Activated CD8-positive, alpha-beta memory T cell treated with anti-CD3 and anti-CD28 coated beads, Interleukin-2, amount 50 U/mL, for 24 hours (primary cell): ENCODE results near the gene OLR1.
"Not testable (repeated sequence)": the region's sequence is repeated elsewhere in the genome, so short reads cannot be mapped to it uniquely, and the experiment has no call there.

Experiments used
- DNase-seq: peaks from one replicate; pipeline ENCODE4 v3.0.0-alpha.2; 2020; ENCODE audit errors: extremely low read depth

OLR1 gene

DNA sequence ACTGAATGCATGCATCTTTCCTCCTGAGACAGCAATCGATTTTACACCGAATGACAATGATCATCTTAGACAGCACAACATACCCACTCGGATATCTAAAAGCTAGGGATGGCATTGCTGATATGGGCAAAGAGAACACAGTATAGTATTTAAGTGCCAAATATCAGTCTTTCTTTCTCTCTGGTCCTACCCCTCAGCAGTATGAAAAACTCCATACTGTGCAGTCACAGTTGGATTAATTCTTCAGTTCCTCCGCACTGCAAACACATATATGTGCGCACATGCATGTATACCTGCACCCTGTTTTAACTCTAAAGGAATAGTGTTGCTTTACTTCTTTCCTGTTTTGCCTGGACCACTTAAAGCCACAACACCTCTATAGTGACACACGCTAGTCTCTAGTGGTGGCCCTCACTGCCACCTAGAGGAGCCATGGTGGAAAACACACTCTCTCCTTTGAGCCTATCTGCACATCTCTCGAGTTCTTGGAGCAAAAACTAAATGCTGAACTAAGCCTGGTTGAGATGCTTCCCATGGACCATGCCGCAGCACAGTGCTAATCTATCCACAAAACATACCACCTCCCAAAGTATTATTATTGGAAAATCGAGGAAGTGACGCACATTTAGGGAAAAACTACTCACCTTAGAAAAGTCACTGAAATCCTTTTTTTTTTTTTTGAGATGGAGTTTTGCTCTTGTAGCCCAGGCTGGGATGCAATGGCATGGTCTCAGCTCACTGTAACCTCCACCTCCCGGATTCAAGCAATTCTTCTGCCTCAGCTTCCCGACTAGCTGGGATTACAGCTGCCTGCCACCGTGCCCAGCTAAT, 18.8 kb upstream of the OLR1 start:
- DNase-seq: no peak

DNA sequence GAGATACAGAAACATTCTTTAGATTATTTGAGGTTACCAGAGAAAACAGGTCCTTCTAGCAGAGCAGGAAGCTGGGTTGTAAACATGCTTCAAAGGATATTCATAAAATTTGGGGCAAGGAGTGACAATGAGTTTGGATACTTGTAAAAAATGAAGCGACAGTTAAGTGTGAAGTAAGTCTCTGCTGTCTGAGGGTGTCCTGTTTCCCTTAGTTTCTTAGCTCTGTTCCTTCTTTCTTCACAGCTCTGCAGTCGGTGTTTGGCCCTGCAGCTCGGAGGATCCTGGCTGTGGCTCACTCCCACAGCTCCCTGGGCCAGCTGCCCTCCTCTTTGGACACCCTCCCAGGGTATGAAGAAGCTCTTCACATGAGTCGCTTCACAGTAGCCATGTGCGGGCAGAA, 17.7 kb upstream of the OLR1 start:
- no peak for DNase-seq

DNA sequence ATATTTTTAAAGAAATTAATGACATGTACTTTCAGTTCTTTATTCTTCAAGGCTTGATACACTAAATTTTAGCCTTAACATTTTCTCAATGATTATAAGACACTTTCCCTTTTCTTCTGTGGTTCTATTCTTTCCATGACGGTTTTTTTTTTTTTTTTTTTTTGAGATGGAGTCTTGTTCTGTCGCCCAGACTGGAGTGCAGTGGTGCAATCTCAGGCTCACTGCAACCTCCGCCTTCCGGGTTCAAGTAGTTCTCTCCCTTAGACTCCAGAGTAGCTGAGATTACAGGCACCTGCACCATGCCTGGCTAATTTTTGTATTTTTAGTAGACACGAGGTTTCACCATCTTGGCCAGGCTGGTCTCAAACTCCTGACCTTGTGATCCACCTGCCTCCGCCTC, 15.0 kb upstream of the OLR1 start:
- DNase-seq: not testable (repeated sequence)

DNA sequence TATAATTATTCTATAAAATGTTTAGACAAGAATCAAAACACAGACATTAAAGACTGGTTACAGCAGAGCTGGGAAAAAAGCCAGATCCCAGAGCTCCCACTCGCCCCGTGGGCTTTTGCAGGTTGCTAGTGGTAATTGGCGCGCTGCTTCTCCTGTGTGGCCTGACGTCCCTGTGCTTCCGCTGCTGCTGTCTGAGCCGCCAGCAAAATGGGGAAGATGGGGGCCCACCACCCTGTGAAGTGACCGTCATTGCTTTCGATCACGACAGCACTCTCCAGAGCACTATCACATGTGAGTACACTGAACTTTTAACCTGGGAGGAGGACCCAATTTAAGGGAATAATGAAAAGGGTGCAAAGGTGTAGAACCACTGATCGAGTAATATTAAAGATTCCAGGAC, 14.4 kb upstream of the OLR1 start:
- DNase-seq: no peak

DNA sequence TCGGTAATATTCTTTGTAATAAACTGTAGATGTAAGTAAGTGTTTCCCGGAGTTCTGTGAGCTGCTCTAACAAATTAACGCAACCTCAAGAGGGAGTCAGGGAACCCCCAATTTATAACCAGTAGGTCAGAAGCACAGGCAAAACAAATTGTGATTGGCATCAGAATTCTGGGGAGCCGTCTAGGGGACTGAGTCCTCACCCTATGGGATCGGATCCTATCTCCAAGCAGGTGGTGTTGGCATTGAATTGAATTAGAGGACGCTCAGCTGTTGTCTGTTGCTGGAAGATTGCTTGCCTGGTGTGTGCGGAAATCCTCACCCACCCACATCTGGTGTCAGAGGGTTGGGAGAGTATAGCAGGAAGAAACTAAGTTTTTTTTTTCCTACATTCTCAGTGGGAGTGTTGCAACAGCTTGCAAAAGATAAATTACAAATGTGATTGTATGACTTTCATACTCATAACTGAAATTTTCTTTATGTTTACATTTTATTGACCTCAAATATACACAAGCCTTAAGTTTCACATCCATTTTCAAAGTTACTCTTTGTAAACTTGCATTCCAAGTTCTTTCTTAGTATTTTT, 12.4 kb upstream of the OLR1 start:
- DNase-seq: no peak

DNA sequence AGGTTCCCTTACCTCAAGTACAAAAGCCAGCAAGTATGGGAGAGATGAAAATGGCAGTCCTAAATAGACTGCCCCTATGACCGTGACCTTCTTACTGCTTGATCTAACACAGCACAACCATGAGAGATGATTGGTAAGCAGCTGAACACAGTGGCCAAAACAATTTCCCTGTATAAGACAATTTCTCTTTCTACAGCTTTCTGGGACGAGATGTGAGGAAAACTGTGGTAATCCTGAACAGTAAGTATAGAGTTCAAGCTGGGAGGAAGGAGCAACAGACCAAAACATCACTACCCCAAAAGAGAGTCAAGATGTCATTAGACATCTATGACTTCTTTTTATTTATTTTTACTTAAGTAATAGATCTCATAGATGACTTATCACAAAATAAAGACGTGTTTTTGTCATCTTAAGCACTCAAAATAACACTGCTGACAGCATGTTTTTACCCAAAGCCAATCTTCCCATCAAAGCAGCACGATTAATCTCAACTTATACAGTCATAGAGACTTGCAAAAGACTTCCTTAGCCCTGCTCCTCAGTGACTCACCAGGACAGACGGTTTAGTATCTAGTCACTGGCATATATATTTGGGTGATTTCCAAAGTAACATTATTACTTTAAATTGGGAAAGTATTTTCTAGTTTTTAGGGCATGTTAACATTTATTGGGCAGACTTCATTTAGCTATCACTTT, 10.6 kb upstream of the OLR1 start:
- DNase-seq: no peak

DNA sequence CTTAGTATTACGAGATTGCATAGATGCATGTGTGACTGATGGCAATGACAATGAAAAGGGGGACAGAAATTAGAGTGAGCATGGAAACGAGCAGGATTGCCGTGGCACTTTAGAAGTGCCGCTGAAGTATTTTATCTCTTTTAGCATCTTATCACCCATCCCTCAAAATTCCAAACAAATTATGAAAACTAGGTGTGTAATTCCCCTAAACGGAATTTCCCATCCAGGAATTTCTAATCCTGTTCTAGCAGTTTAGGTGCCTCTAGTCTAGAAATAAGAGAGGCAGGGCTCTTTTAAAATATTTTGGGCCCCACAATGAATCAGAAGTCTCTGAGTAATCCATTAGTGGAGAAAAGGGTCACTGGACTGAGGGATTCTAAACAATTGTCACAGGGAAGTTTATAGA, 7.8 kb upstream of the OLR1 start:
- DNase-seq: no peak

DNA sequence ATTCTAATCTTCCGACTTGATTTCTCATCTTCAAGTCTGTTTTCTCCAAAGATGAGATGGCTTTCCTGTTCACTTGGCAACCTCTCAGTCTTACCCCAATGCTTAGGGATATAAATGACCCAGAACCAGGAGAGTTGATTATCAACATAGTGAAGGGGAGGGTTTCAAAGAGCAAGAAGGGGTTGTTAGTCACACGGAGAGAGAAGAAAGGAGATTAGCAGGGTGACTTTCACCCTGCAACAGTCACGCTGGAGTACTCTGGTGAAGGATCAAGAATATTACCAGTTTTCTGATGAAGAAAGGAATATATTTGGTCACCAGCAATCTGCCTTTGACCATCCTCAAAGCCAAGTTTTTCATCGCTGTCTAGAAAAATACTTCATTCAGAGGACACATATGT, 6.9 kb upstream of the OLR1 start, which contains the start of gene TMEM52B:
TMEM52B (plus strand) TSS at position 212 of the 400 bp plus-strand sequence. CDS start 543 bp downstream, outside the sequence.
- DNase-seq: no peak

DNA sequence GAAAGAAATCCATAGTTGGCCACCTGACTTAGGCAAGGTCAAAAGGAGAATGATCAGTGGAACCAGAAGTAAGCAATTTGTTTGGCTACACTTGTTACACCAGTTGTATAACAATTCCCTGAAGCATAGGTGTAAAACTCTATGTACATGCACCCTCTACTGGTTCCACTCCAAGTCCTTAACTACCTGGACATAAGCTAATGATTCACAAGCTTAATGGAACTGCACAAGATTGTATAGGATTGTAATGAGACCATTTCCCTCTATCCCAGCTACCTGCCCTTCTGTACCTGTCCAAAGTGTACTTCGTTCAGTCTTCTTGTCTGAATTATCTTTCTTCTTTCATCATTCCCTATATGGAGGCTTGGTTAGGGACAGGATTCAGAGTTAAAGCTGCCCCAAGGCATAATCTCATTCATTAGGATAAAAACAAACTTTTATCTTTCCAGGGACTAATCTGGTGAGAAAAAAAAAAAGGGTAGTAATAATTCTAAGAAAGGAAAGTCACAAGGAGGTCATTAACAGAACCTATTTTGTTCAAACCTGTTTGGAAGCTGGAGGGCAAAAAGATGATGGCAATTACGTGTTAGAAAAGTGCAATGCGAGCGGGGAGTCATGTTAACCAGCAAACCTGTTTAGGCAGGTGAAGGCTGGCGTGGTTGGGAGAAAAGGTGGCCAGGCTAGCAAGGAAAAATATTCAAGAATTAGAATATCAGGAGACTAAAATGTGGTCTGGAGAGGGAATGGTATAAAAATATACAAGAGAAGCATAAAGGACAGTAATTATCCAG, 4.1 kb upstream of the OLR1 start:
- no peak for DNase-seq

DNA sequence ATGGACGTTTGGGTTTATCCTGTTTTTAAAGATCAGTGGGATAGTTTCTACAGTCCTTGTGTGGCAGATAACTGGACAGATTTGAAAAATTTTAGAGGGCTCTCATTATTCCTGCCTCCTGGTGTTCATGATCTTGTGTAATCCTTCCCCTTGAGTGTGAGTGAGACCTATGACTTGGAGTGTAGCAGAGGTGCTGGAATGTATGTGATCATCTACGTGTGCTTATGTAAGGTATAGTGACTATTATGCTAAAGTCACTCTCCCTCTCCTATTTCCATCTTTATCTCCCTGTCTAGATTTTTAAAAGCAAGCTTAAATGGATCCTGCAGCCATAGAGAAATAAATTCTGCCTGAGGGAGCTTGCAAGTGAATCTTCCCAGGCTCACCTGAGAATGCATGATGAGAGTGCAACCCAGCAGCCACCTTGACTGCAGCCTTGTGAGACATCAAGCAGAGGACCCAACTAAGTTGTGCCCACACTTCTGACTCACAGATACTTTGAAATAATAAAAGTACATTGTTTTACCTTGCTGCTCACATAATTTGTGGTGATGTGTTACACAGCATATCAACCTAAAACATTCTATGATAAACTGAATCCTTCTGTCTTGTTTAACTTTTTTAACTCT, 3.2 kb upstream of the OLR1 start:
- no peak for DNase-seq

DNA sequence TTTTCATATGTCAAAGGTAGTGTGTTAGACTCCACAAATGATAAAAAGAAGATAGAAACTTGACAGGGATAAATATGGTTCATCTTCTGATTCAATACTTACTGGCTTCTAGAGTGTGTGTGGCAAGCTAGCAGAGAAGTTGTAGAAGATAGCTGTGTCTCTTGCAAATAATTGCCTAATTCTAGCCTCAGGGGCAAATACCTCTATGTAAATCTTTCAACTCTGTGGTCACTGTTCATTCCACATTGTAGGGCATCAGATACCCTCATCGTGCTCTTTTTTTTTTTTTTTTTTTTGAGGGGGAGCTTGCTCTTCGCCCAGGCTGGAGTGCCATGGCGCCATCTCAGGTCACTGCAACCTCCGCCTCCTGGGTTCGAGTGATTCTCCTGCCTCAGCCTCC, 1.7 kb downstream of the OLR1 start:
- no peak for DNase-seq

DNA sequence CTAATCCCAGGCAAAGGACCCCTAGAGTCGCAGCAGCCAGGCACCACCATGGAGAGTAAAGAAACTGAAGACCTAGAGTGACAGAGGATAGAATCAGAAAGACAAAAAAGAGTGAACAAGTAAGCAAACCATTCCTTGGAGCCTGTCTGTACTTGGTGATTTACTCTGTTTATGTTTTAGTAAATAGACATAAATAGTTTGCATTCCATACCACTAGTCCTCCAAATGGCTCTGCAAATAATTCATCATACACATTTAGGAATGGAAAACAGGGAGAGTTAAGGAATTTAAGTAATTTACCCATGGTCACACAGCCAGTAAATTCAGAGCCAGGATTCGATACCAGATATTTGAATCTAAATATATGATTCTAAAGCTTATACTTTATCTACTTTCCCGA, 2.8 kb downstream of the OLR1 start:
- DNase-seq: no peak

DNA sequence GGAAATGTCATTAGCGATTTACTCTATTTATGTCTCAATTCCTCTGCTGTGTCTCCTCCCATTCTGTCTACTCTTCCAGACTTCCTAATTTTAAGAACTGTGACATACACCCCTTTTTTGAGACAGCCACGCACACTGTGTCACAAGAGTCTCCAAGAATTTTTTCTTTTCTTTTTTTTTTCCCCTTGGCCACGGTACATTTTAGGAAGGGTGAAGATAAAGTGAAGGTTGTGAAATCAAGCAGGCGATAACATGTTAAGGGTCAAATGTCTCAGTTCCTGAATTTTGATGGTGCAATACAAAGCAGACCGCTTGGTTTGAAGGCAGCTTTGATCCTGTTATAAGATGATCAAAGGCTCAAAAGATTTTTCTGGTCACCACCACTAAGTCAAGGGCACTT, 4.3 kb downstream of the OLR1 start:
- no peak for DNase-seq

DNA sequence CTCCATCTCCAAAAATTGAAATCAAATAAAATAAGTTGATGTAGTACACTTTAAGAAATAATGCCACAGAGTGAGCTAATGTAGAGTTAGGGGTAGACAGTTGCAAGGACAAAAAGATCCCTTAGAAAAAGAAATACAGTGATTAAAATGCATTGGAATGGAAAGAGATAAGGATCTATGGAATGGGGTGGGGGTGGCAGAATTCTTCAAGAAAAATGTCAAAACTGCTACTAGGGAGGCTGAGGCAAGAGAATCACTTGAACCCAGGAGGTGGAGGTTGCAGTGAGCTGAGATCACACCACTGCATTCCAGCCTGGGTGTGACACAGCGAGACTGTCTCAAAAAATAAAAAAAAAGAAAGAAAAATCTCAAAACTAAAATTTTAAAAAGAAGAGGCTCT, 6.5 kb downstream of the OLR1 start:
- DNase-seq: no peak

DNA sequence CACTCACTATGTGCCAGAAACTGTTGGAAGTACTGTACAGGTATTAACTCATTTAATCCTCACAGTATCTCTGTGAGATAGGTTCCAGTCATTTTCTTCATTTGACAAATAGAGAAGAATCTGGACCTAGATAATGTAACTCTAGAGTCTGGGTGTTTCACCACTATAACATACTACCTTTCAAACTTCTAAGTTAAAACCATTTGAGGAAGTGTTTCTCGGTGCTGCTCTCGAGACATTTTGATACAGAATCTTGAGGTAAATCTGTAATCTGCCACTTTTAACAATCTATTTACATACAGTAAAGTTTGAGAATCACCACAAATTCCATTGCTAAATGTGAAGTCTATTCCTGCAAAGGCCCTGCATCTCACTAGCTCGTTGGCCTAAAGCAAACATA, 8.8 kb downstream of the OLR1 start:
- DNase-seq: no peak

DNA sequence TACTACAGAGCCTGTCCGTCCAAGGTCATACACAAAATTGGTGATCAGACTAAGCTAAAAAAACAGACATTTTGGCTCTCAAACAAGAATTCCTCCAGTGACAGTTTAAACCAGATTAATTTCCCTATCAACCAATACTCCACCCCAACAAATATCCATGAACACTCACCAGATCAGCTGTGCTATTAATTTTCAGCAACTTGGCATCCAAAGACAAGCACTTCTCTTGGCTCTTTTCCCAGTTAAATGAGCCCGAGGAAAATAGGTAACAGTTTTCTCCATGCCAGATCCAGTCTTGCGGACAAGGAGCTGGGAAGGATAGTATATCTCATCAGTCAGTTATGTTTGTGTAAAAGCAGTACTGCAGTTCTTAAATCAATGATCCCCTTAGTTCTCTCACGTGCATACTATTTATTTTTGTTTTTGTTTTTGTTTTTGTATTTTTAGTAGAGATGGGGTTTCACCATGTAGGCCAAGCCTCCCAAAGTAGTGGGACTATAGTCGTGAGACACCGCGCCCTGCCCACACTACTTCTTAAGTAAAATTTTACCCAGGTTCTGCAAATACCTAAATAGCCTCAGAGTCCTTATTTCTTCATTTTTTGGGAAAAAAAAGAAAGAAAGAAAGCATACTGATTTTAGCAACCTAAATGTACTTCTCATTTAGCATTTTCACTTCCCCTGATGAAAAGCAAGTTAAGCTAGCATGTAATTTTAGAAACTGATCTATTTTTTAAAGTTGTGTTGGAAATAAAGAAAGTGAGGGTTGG, 11.1 kb downstream of the OLR1 start:
- no peak for DNase-seq

DNA sequence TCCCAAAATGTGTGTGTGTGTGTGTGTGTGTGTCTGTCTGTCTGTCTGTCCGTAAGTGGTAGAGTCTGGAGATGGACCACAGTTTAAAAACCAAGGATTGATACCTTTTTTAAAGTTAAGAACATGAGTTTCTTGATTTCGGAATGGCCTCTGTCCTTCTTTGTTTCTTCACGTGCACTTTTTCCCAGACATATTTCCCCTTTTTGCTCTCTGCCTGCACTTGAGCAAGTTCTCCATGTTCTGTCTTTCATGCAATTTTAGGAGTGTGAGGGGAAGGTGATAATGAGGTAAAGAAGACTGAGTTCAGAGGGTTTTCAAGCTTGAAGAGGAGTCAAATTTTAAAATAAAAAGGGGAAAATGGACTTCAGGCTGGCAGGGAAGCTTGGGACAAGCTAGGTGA, 12.7 kb downstream of the OLR1 start:
- no peak for DNase-seq

DNA sequence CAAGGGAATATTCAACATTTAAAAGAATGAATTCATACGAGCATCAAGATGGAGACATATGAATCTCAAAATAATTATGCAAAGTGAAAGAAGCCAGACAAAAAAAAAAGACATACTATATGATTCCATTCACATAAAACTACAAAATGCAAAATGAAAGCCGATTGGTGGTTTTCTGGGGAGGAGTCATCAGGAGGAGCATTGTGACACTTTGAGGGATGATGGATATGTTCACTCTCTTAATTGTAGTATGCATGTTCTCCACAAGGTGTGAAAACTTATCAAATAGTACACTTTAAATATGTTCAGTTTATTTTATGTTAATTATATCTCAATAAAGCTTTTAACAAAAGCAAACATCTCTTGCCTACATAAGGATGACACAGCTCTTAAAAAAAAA, 13.5 kb downstream of the OLR1 start:
- no peak for DNase-seq

DNA sequence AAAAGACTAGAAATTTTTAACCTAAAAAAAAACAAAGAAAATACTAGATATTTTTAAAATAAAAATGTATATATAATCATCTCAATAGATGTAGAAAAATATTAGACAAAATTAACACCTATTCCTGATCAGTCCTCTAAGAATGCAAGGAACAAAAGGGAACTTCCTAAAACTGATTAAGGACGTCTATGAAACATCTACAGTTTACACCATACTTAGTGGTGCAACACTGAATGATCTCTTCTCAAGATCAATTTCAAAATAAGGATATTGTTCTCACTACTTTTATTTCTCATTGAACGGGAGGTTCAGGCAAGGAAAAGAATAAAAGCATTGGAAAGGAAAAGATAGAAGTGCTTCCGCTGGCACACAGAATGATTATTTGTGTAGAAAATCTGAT, 16.0 kb downstream of the OLR1 start:
- no peak for DNase-seq

DNA sequence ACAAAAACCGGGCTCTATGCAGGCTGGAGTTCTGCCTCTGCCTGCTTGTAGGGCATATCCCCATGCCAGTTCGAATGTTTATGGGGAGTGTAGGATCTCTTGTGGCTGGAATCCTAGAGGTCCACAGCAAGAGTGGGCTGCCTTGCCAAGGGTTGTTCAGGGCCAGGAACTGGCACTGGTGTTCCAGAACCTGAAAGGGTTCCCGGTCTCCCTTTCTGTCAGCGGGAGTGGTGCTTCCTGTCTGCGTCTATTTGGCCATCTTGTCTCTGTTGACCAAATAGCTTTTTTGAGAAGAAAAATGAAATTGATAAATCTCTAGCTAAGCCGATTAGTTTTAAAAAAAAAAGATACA, 17.8 kb downstream of the OLR1 start:
- no peak for DNase-seq
